ENCODE results near the gene SNX32. TPM values are rescaled to one million over a fixed set of nuclear protein-coding genes. Genes with fewer than 3 reads are reported as not detected.
A peak's percentile ranks its signal among the peaks of the same experiment; 100 is the strongest.

SNX32 gene
- total and polyA plus RNA-seq, 9 of the 15 experiments (the other 6 are each of a cell fraction or from before 2014, with no cell fraction given), result 0.03 TPM; not detected in 7

DNA sequence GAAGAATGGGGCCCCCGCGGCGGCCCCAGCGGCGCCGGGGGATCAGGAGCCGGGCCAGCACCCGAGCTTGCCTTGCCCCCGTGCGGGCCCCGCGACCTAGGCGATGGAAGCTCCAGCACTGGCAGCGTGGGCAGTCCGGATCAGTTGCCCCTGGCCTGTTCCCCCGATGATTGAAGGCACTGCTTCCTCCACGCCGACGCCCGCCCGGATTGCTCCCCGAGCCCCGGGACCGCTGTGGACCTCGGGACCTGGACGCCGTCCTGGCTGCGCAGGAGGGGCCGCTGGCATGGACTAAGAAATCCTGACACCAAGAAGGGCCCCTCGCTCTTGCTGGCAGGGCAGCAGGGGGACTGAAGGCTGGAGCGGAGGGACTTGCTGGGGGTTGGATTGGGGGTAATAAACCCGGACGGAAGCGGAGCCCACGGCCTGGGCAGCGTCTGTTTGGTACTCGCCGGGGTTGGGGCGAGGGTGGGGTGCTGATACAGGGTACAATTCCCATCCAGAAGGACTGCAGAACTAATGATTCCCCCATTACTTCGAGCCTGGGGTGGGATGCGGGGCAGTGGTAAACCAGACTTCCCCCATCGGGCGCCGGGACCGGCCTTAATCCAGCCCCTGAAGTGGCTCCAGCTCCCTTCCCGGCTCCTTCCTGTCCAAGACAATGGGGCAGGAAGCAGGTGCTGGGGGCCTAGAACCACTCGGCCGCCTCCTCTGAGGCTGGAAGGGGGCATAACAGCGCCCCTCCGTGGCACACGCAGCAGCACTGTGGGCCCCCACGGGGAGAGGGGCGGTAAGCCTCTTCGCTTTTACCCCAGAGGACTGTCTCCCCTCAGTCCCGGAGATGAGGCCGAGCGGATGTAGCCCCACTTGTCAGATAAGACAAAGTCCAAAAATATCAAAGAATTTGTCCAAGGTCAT is 57.7 kb downstream of the SNX32 start (continued):
- TF ChIP-seq, protein P1, sequence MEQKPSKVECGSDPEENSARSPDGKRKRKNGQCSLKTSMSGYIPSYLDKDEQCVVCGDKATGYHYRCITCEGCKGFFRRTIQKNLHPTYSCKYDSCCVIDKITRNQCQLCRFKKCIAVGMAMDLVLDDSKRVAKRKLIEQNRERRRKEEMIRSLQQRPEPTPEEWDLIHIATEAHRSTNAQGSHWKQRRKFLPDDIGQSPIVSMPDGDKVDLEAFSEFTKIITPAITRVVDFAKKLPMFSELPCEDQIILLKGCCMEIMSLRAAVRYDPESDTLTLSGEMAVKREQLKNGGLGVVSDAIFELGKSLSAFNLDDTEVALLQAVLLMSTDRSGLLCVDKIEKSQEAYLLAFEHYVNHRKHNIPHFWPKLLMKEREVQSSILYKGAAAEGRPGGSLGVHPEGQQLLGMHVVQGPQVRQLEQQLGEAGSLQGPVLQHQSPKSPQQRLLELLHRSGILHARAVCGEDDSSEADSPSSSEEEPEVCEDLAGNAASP (IDR thresholded peaks at IDR 0.05), result no peak
- no peak for TF ChIP-seq ZNF133 (CRISPR knock-in tag; IDR thresholded peaks at IDR 0.05)
- no peak for TF ChIP-seq CREB5 (CRISPR knock-in tag; IDR thresholded peaks at IDR 0.05)
- TF ChIP-seq NEUROD1 (IDR thresholded peaks at IDR 0.05; ENCODE audit: borderline replicate concordance, low read depth, low read length, partially characterized antibody), result no peak
- TF ChIP-seq, protein P2, sequence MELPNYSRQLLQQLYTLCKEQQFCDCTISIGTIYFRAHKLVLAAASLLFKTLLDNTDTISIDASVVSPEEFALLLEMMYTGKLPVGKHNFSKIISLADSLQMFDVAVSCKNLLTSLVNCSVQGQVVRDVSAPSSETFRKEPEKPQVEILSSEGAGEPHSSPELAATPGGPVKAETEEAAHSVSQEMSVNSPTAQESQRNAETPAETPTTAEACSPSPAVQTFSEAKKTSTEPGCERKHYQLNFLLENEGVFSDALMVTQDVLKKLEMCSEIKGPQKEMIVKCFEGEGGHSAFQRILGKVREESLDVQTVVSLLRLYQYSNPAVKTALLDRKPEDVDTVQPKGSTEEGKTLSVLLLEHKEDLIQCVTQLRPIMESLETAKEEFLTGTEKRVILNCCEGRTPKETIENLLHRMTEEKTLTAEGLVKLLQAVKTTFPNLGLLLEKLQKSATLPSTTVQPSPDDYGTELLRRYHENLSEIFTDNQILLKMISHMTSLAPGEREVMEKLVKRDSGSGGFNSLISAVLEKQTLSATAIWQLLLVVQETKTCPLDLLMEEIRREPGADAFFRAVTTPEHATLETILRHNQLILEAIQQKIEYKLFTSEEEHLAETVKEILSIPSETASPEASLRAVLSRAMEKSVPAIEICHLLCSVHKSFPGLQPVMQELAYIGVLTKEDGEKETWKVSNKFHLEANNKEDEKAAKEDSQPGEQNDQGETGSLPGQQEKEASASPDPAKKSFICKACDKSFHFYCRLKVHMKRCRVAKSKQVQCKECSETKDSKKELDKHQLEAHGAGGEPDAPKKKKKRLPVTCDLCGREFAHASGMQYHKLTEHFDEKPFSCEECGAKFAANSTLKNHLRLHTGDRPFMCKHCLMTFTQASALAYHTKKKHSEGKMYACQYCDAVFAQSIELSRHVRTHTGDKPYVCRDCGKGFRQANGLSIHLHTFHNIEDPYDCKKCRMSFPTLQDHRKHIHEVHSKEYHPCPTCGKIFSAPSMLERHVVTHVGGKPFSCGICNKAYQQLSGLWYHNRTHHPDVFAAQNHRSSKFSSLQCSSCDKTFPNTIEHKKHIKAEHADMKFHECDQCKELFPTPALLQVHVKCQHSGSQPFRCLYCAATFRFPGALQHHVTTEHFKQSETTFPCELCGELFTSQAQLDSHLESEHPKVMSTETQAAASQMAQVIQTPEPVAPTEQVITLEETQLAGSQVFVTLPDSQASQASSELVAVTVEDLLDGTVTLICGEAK (IDR thresholded peaks at IDR 0.05), result no peak
- TF ChIP-seq, protein P2 (CRISPR knock-in tag; IDR thresholded peaks at IDR 0.05), result 0 out of 2 replicates have a peak, but pooled peaks have one; percentile 5
- TF ChIP-seq, protein P3, sequence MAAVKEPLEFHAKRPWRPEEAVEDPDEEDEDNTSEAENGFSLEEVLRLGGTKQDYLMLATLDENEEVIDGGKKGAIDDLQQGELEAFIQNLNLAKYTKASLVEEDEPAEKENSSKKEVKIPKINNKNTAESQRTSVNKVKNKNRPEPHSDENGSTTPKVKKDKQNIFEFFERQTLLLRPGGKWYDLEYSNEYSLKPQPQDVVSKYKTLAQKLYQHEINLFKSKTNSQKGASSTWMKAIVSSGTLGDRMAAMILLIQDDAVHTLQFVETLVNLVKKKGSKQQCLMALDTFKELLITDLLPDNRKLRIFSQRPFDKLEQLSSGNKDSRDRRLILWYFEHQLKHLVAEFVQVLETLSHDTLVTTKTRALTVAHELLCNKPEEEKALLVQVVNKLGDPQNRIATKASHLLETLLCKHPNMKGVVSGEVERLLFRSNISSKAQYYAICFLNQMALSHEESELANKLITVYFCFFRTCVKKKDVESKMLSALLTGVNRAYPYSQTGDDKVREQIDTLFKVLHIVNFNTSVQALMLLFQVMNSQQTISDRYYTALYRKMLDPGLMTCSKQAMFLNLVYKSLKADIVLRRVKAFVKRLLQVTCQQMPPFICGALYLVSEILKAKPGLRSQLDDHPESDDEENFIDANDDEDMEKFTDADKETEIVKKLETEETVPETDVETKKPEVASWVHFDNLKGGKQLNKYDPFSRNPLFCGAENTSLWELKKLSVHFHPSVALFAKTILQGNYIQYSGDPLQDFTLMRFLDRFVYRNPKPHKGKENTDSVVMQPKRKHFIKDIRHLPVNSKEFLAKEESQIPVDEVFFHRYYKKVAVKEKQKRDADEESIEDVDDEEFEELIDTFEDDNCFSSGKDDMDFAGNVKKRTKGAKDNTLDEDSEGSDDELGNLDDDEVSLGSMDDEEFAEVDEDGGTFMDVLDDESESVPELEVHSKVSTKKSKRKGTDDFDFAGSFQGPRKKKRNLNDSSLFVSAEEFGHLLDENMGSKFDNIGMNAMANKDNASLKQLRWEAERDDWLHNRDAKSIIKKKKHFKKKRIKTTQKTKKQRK (IDR thresholded peaks at IDR 0.05; ENCODE audit: borderline replicate concordance, low read depth, low read length), result no peak
- TF ChIP-seq CBX2 (IDR thresholded peaks at IDR 0.05; ENCODE audit: insufficient read depth, low read length, poor library complexity, severe bottlenecking), result no peak
- TF ChIP-seq GATA2 (CRISPR knock-in tag; IDR thresholded peaks at IDR 0.05), result no peak
- TF ChIP-seq THRAP3 (IDR thresholded peaks at IDR 0.05; ENCODE audit: borderline replicate concordance), result peak; percentile 82; the same call in 1 of the 2 replicates
